Upper lobe of left lung (tissue), 6 donors: ENCODE data around the gene WDR93. TPM values are rescaled to one million over a fixed set of nuclear protein-coding genes. Genes with fewer than 3 reads are reported as not detected.

Experiments
- ATAC-seq, 2 donors: fragments of 200-7000 bp; cut with Tn5 transposase; one replicate each; pipeline ENCODE4 v1.9.1; 2022; ENCODE audit warnings: mild to moderate bottlenecking in 2 of 2, moderate library complexity in 2 of 2; ENCODE audit not compliant: low FRiP score in 2 of 2
- DNase-seq, 2 donors: peaks; one replicate each; pipeline ENCODE4 v3.0.0-alpha.2; 2019 to 2020
- H3K27ac ChIP-seq, 4 donors: fragments of 200-600 bp; sonication (generic); one replicate each; pipeline ENCODE4 v1.5.1; 2016 to 2019
- H3K27me3 ChIP-seq, 4 donors: fragments of 200-600 bp; sonication (generic); one replicate each; pipeline ENCODE4 v1.5.1; 2017 to 2019
- H3K36me3 ChIP-seq, 4 donors: fragments of 200-600 bp; sonication (generic); one replicate each; pipeline ENCODE4 v1.5.1; 2016 to 2019
- H3K4me1 ChIP-seq, 4 donors: fragments of 200-600 bp; sonication (generic); one replicate each; pipeline ENCODE4 v1.5.1; 2018 to 2019
- H3K4me3 ChIP-seq, 4 donors: fragments of 200-600 bp; sonication (generic); one replicate each; pipeline ENCODE4 v1.5.1; 2017 to 2019; ENCODE audit warnings: mild to moderate bottlenecking in 2 of 4, moderate library complexity in 1 of 4
- H3K9me3 ChIP-seq, 4 donors: fragments of 200-600 bp; sonication (generic); one replicate each; pipeline ENCODE4 v1.5.1; 2018 to 2019
- EP300 ChIP-seq, 4 donors: sonication (generic); formaldehyde crosslinking; IDR thresholded peaks; one replicate each; pipeline ENCODE4 v1.5.1; 2017; ENCODE audit warnings: antibody characterized with exemption in 4 of 4, control low read depth in 2 of 4
- POLR2A ChIP-seq, 4 donors: fragments of 450-650 bp; IDR thresholded peaks; one replicate each; pipeline ENCODE4 v1.5.1; 2016 to 2017; ENCODE audit warnings: antibody characterized with exemption in 4 of 4, mild to moderate bottlenecking in 2 of 4
- POLR2AphosphoS5 ChIP-seq, 2 donors: sonication (generic); formaldehyde crosslinking; IDR thresholded peaks; one replicate each; pipeline ENCODE4 v1.5.1; 2017; ENCODE audit warnings: antibody characterized with exemption in 2 of 2
- WGBS, 2 donors: methylation state at CpG; one replicate each; pipeline ENCODE4 v1.1.5; 2017 to 2018; 5-methylcytosine and 5-hydroxymethylcytosine counted together
- small RNA-seq, 4 donors: library from RNA; depleted of rRNA; stranded (forward); fragments of <200 nt; gene quantifications; one replicate each; pipeline ENCODE3, GENCODE V24; 2016
- total RNA-seq, 6 donors: library from RNA; depleted of rRNA in 4 of 6; stranded (reverse); fragments of >200 nt in 4 of 6; gene quantifications; one replicate each; pipeline versions ENCODE4 v1.1.0 to v1.2.1, GENCODE V29; 2016 to 2021
- TF ChIP-seq, protein P1 (sequence below), 6 experiments: fragments of 450-650 bp in 4 of 6; fragments of 200-600 bp in 2 of 6; sonication (generic) in 2 of 6; IDR thresholded peaks; one replicate each; pipeline ENCODE4 v1.5.1; 2016 to 2019; ENCODE audit warnings: antibody characterized with exemption in 6 of 6
- donor health status: DM: no; HTN: no; CAD: no; lungs with moderate emphysema.
- donor health status: DM: no; HTN: yes; CAD: no; lungs with severe emphysema.

The WDR93 gene
- total RNA-seq, 6 donors from 2014 or later: 0.31 to 7.2 (median 1.9) TPM

DNA sequence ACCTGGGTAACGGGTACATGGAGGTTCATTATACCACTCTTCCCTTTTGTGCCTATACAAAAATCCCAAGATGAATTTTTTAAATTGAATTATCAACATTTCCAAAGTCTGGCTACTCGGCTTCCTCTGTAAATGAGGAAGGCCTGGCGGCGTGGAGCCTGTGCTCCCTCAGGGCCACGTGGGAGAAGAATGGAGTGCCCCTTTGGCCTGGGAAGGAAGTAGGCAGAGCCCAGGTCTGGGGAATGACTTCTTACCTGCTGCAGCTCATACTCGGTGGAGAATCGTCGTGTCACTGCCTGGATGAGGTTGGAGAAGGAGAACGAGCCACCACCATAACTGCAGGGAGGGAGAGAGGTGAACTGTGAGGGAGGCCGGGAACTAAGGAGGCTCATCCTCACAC, 99.6 kb downstream of the WDR93 start:
- WGBS, 2 donors: 78 to 79% methylated on average over 10 of the region's 10 CpGs
- Histone ChIP-seq H3K27me3 (no peaks in the 10 kb centered on the region), H3K9me3 (no peaks in the 10 kb centered on the region), H3K27ac (no peak overlapping the region), H3K4me3 (no peak overlapping the region), H3K4me1 (peaks cover 0 to 8% (median 3%) of the 10 kb centered on the region in 4 donors), H3K36me3 (peaks cover 0 to 14% (median 3%) of the 10 kb centered on the region in 4 donors)
- TF ChIP-seq, protein P1, sequence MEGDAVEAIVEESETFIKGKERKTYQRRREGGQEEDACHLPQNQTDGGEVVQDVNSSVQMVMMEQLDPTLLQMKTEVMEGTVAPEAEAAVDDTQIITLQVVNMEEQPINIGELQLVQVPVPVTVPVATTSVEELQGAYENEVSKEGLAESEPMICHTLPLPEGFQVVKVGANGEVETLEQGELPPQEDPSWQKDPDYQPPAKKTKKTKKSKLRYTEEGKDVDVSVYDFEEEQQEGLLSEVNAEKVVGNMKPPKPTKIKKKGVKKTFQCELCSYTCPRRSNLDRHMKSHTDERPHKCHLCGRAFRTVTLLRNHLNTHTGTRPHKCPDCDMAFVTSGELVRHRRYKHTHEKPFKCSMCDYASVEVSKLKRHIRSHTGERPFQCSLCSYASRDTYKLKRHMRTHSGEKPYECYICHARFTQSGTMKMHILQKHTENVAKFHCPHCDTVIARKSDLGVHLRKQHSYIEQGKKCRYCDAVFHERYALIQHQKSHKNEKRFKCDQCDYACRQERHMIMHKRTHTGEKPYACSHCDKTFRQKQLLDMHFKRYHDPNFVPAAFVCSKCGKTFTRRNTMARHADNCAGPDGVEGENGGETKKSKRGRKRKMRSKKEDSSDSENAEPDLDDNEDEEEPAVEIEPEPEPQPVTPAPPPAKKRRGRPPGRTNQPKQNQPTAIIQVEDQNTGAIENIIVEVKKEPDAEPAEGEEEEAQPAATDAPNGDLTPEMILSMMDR (IDR thresholded peaks at IDR 0.05): no peak
- TF ChIP-seq POLR2A (IDR thresholded peaks at IDR 0.05) (no peak), POLR2AphosphoS5 (IDR thresholded peaks at IDR 0.05) (no peak), EP300 (IDR thresholded peaks at IDR 0.05) (no peak)
- no peak for DNase-seq
- no peak for ATAC-seq

GRCh38 chr15:89790661-89791060, 100.0 kb downstream of the WDR93 start:
- ATAC-seq (no peak), DNase-seq (no peak)
- H3K36me3 ChIP-seq: peaks cover 0 to 14% (median 3%) of the 10 kb centered on the region in 4 donors
- no peaks in the 10 kb centered on the region for H3K27me3 ChIP-seq
- no peak overlapping the region for H3K27ac ChIP-seq
- peaks cover 0 to 9% (median 3%) of the 10 kb centered on the region in 4 donors for H3K4me1 ChIP-seq
- no peaks in the 10 kb centered on the region for H3K9me3 ChIP-seq
- H3K4me3 ChIP-seq: no peak overlapping the region
- no peak for TF ChIP-seq POLR2A (IDR thresholded peaks at IDR 0.05)
- no peak for TF ChIP-seq POLR2AphosphoS5 (IDR thresholded peaks at IDR 0.05)
- TF ChIP-seq EP300 (IDR thresholded peaks at IDR 0.05): no peak
- TF ChIP-seq, protein P1 (IDR thresholded peaks at IDR 0.05): no peak
- 93 to 95% methylated on average over 16 of the region's 16 CpGs for WGBS, 2 donors

GRCh38 chr15:89792106-89792805, 101.6 kb downstream of the WDR93 start:
- TF ChIP-seq POLR2AphosphoS5 (IDR thresholded peaks at IDR 0.05) (no peak), POLR2A (IDR thresholded peaks at IDR 0.05) (no peak)
- TF ChIP-seq, protein P1 (IDR thresholded peaks at IDR 0.05): no peak
- 91 to 94% methylated on average over 18 to 22 of the region's 22 CpGs for WGBS, 2 donors
- peak in 1 of 2 donors; percentile 67 for ATAC-seq
- Histone ChIP-seq H3K4me3 (no peak overlapping the region), H3K27me3 (no peaks in the 10 kb centered on the region), H3K9me3 (no peaks in the 10 kb centered on the region), H3K27ac (no peak overlapping the region), H3K4me1 (peaks cover 0 to 9% (median 3%) of the 10 kb centered on the region in 4 donors), H3K36me3 (peaks cover 0 to 14% (median 3%) of the 10 kb centered on the region in 4 donors)
- DNase-seq: no peak

Small RNA genes within 50 kb of the gene (small RNA-seq; reads per million reads assigned to genes)
- 0 reads per million in 4 donors for gene RNU6-132P

Other genes starting within 250 kb of the WDR93 start
- gene RHCG, start 194.2 kb upstream of the WDR93 start, total RNA-seq: not detected
- 1 to 10 TPM in 1 of 6 donors, under 1 TPM in 5; 0.20 to 1.0 (median 0.58) TPM for gene TICRR, start 115.3 kb upstream of the WDR93 start, total RNA-seq
- 1 to 10 TPM; 1.4 to 4.7 (median 3.2) TPM for gene KIF7, start 35.3 kb upstream of the WDR93 start, total RNA-seq
- gene PLIN1, start 11.4 kb upstream of the WDR93 start, total RNA-seq: 1 to 10 TPM in 3 of 6 donors, under 1 TPM in 2, not detected in 1; 0.29 to 3.8 (median 1.1) TPM
- 10 to 100 TPM in 1 of 6 donors, 1 to 10 TPM in 5; 4.4 to 18.7 (median 6.7) TPM for gene PEX11A, start 57 bp upstream of the WDR93 start, total RNA-seq
- gene MESP1, start 60.4 kb downstream of the WDR93 start, total RNA-seq: 1 to 10 TPM in 5 of 6 donors, under 1 TPM in 1; 0.49 to 3.5 (median 1.7) TPM
- under 1 TPM in 1 of 6 donors, not detected in 5; 0.26 TPM for gene MESP2, start 85.5 kb downstream of the WDR93 start, total RNA-seq
- gene ANPEP, start 124.0 kb downstream of the WDR93 start, total RNA-seq: 100 to 1,000 TPM in 3 of 6 donors, 10 to 100 TPM in 3; 52.7 to 201 (median 98.9) TPM
- 10 to 100 TPM; 19.6 to 46.1 (median 28.9) TPM for gene AP3S2, start 203.2 kb downstream of the WDR93 start, total RNA-seq
- 10 to 100 TPM; 24.9 to 56.6 (median 35.1) TPM for gene ARPIN, start 222.1 kb downstream of the WDR93 start, total RNA-seq